GM18505 (cell line): ENCODE measurements around the gene CLPTM1L.

Experiments
- ATAC-seq: cut with Tn5 transposase; IDR thresholded peaks from one replicate; pipeline ENCODE4 v1.9.1; 2021; ENCODE audit not compliant: unreplicated experiment
- POLR2A ChIP-seq: IDR thresholded peaks from 4 replicates; pipeline ENCODE4 v1.6.1; 2011; ENCODE audit warnings: borderline replicate concordance; ENCODE audit not compliant: insufficient read depth, insufficient read length; ENCODE audit errors: extremely low read depth

CLPTM1L gene, protein sequence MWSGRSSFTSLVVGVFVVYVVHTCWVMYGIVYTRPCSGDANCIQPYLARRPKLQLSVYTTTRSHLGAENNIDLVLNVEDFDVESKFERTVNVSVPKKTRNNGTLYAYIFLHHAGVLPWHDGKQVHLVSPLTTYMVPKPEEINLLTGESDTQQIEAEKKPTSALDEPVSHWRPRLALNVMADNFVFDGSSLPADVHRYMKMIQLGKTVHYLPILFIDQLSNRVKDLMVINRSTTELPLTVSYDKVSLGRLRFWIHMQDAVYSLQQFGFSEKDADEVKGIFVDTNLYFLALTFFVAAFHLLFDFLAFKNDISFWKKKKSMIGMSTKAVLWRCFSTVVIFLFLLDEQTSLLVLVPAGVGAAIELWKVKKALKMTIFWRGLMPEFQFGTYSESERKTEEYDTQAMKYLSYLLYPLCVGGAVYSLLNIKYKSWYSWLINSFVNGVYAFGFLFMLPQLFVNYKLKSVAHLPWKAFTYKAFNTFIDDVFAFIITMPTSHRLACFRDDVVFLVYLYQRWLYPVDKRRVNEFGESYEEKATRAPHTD

DNA sequence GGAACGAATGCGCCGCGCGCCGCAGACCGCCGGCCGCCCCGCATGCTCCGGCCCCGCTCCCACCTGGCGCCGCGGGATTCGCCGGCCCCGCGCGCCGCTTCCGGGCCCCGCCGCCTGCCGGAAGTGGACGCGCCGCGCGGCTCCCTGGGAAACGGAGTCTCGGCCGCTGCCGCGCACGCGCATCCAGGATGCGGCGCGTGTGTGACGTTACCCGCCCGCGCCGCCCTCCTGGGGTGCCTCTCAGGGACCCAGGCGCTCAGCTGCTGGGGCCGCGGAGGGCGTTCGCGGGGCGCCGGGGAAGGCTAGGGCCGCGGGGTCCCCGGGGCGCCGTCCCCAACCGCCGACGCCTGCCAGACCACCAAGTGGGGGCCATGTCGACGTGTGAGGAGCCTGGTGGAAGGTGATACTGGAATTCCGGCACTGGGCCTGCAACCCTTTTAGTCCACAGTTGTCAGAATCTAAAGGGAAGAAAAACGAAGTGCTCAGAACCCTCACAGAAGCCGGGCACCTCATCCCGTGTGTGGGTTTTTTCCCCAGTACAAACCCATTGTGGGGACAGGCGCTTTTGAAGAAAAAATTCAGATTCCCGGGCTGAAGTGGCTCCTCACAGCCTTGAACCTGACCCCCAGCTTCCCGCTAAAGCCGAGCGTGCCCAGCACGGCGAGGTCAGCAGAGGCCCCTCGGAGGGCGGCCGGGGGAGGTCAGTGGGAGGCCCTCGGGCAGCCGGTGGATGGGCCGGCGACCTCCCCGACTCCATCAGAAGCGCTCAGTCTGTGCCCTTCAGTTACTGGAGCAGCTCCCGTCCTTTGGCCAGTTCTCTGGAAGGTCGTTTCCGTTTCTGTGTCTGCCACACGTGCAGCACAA is at the start of gene CLPTM1L:
Gene CLPTM1L, minus strand, starts transcription at position 125 of the 864 bp plus-strand sequence. CDS start 258 bp downstream, outside the sequence.
- TF ChIP-seq POLR2A: peak; percentile 79

DNA sequence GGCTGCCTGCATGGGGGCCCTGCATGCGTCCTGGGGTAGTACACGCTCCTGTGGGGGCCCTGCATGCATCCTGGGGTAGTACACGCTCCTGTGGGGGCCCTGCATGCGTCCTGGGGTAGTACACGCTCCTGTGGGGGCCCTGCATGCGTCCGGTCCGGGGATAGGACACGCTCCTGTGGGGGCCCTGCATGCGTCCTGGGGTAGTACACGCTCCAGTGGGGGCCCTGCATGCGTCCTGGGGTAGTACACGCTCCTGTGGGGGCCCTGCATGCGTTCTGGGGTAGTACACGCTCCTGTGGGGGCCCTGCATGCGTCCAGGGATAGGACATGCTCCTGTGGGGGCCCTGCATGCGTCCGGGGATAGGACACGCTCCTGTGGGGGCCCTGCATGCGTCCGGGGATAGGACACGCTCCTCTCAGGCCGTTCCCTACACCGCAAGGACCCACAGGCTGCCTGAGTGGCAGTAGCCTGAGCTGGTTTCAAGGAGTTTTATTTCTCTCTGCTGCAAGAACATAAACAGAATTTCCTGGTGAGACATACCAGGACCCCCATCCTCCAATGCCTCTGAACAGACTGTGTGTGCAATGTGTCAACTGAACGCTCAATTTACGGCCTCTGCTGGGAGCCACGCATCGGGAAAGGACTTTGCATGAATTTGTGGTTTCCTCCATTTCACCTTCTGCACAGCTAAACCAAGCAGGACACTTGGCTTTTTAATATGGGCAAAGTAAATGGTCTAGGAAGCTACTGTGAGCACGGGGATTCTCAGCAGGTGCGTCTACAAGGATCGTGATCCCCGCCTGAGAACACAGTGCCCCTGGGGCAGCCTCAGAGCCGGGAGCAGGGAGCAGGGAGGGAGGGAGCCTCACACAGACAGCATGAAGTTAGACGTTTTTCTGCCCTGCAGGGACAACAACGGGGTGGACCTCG is 48.9 kb upstream of the CLPTM1L start:
- ATAC-seq: no peak
- no peak for TF ChIP-seq POLR2A

More for the DNA sequence above, at the start of gene CLPTM1L:
- peak; percentile 78 for ATAC-seq

DNA sequence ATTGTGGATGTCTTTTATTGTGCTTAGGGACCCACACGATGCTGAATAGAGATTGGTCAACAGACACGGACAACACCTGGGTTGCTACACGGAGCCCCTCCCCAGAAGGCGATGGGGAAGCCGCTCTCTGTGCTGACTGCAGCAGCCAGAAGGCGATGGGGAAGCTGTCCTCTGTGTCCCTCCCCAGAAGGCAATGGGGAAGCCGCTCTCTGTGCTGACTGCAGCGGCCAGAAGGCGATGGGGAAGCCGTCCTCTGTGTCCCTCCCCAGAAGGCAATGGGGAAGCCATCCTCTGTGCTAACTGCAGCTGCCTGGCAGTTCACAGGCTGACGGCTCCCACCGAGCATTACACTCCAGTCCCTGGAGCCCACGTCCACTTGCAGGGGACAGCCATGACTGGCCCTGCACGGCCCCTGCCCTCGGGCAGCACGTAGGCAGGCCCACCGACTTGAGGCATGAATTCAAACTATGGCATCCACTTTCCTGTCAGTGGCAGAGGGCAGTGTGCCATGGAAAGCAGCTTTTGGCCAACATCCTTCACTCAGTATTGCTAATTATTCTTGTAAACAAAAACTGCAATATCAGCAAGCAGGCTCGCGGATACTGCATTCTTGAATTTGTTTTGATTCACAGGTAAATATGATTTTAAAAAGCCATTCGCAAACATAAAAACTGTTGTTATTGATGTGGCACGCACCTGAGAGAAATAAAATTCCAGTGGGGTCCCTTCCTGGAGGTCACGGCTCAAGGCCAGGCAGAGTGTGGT is 48.1 kb upstream of the CLPTM1L start:
- no peak for TF ChIP-seq POLR2A
- ATAC-seq: no peak

GRCh38 chr5:1392261-1392660 is 47.4 kb upstream of the CLPTM1L start:
- no peak for TF ChIP-seq POLR2A
- no peak for ATAC-seq

GRCh38 chr5:1391691-1392090 is 46.8 kb upstream of the CLPTM1L start:
- ATAC-seq: no peak
- no peak for TF ChIP-seq POLR2A

- ATAC-seq: no peak
- no peak for TF ChIP-seq POLR2A
Measured at GRCh38 chr5:1390861-1391600, 46.1 kb upstream of the CLPTM1L start.

DNA sequence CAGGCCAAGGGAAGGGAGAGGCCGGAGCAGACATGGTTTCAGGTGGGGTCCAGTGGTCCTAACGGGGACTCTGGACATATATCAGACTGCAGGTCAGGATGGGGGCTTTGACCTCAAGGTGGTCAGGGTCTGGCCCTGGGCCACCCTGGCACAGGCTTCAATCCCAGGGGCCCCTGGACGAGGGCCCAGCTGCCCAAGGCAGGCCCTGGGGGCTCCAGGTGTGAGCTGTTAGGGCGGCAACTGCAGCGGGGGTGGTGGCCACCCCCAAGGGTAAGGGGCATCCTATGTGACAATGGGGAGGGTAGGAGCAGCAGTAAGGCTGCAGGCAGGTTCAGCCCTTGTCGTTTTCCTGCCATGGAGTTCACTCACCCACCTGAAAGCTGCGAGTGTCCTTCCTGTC is 45.4 kb upstream of the CLPTM1L start:
- no peak for TF ChIP-seq POLR2A
- ATAC-seq: no peak

- no peak for TF ChIP-seq POLR2A
- no peak for ATAC-seq
Measured at GRCh38 chr5:1388383-1388967, 43.6 kb upstream of the CLPTM1L start.

- TF ChIP-seq POLR2A: no peak
- no peak for ATAC-seq
Measured at GRCh38 chr5:1387876-1388275, 43.0 kb upstream of the CLPTM1L start.

DNA sequence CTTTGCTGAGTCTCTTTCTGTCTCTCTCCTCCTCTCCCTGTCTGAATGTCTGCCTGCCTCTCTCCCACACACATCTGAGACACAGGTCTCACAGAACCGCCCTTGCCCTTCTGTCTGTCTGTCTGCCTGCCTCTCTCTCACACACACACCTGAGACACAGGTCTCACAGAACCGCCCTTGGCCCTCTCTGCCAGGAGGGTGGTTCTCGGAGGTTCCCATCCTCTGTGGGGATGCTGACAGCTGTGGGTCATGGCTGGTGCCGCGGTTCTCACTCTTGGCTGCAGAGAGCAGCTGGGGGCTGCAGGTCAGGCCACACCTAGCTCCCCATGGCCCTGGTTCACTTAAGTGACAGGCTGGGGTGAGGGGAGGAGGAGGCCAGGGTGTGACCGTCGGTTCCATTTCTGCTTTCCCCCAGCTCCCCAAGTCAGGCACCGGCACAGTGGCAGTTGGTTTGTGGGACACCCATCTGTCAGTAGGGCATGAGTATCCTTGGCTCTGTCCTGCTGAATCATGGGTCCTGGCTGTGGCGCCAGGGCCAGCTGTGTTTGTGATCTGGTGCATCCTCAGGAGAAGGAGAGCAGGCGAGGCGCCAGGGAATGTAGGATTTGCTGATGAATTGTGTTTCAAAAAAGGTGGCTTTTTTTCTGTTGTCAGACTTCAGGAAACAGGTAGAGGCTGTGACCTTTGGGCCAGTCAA is 42.3 kb upstream of the CLPTM1L start:
- no peak for TF ChIP-seq POLR2A
- ATAC-seq: no peak
